Keratinocyte (primary cell): ENCODE data around the gene GPR22. TPM values are rescaled to one million over a fixed set of nuclear protein-coding genes. Genes with fewer than 3 reads are reported as not detected.

Experiments
- DNase-seq: peaks from one replicate; pipeline ENCODE4 v3.0.0-alpha.2; 2011; ENCODE audit warnings: low read depth, missing footprints, low spot score
- FAIRE-seq: peaks from 2 replicates; lab custom pipeline; 2011; peaks lifted over from hg19 to GRCh38; lab: Jason Lieb, UNC
- H2AFZ ChIP-seq: 2 replicates; pipeline ENCODE4 v1.6.0; 2012; ENCODE audit warnings: low read length, control low read depth, inconsistent platforms; ENCODE audit not compliant: control insufficient read depth
- H3K27ac ChIP-seq: 2 replicates; pipeline ENCODE4 v1.5.1; 2011; ENCODE audit warnings: low read length; ENCODE audit not compliant: control insufficient read depth, insufficient read depth
- H3K27me3 ChIP-seq: 3 replicates; pipeline ENCODE4 v1.6.0; 2011; ENCODE audit warnings: low read length; ENCODE audit not compliant: control insufficient read depth, insufficient read depth; ENCODE audit errors: extremely low read depth
- H3K36me3 ChIP-seq, 2 experiments: 2 replicates in 1 of 2; 3 replicates in 1 of 2; pipeline ENCODE4 v1.5.1; 2011; ENCODE audit warnings: low read length in 2 of 2, mild to moderate bottlenecking in 1 of 2; ENCODE audit not compliant: control insufficient read depth in 2 of 2, insufficient read depth in 2 of 2; ENCODE audit errors: extremely low read depth in 1 of 2
- H3K4me1 ChIP-seq: 3 replicates; pipeline ENCODE4 v1.5.1; 2011; ENCODE audit warnings: low read length; ENCODE audit not compliant: control insufficient read depth, insufficient read depth; ENCODE audit errors: extremely low read depth
- H3K4me2 ChIP-seq: 3 replicates; pipeline ENCODE4 v1.6.0; 2011; ENCODE audit warnings: low read depth, low read length; ENCODE audit not compliant: control insufficient read depth, insufficient read depth; ENCODE audit errors: extremely low read depth
- H3K4me3 ChIP-seq, 3 experiments: fragments of 200-600 bp in 1 of 3; sonication (generic) in 1 of 3; 2 replicates in 2 of 3; 3 replicates in 1 of 3; pipeline ENCODE4 v1.5.1; 2011 to 2016; ENCODE audit warnings: low read length in 3 of 3, mild to moderate bottlenecking in 3 of 3, control low read depth in 2 of 3, inconsistent platforms in 1 of 3, low read depth in 1 of 3, mixed read lengths in 1 of 3, mixed run types in 1 of 3, moderate library complexity in 1 of 3; ENCODE audit not compliant: control insufficient read depth in 2 of 3, insufficient read depth in 2 of 3; ENCODE audit errors: extremely low read depth in 1 of 3
- H3K79me2 ChIP-seq: 2 replicates; pipeline ENCODE4 v1.6.0; 2012; ENCODE audit warnings: low read length; ENCODE audit not compliant: control insufficient read depth, insufficient read depth
- H3K9ac ChIP-seq: 3 replicates; pipeline ENCODE4 v1.6.0; 2011; ENCODE audit warnings: low read length; ENCODE audit not compliant: control insufficient read depth, insufficient read depth; ENCODE audit errors: extremely low read depth
- H3K9me1 ChIP-seq: 3 replicates; pipeline ENCODE4 v1.6.0; 2011; ENCODE audit warnings: low read length; ENCODE audit not compliant: control insufficient read depth, insufficient read depth; ENCODE audit errors: extremely low read depth
- H3K9me3 ChIP-seq: 2 replicates; pipeline ENCODE4 v1.5.1; 2012; ENCODE audit warnings: low read depth, low read length; ENCODE audit not compliant: control insufficient read depth
- H4K20me1 ChIP-seq: 3 replicates; pipeline ENCODE4 v1.6.0; 2011; ENCODE audit warnings: low read length; ENCODE audit not compliant: control insufficient read depth, insufficient read depth; ENCODE audit errors: extremely low read depth
- EZH2 ChIP-seq: IDR thresholded peaks from one replicate; pipeline ENCODE4 v1.6.1; 2012; ENCODE audit warnings: inconsistent platforms, mild to moderate bottlenecking, low read length, moderate library complexity
- dilution Hi-C: fragments of 300-500 bp; cut with MboI; formaldehyde crosslinking; loops from one replicate; pipeline ENCODE4 v1.7.0; 2020; ENCODE audit warnings: low sequenced_read_pairs; ENCODE audit not compliant: extremely low pct_ligation_motif_present
- polyA plus RNA-seq, 5 experiments: library from polyadenylated mRNA; depleted of rRNA in 3 of 5; stranded (reverse) in 3 of 5; stranded (forward) in 1 of 5; unstranded in 1 of 5; fragments of >200 nt; gene quantifications; 1 replicate in 1 of 5; 2 replicates in 3 of 5; 3 replicates in 1 of 5; pipeline versions ENCODE4 v1.2.1 to v1.2.3, GENCODE V29; 2011 to 2012; ENCODE audit warnings: missing spikeins in 2 of 5, low read depth in 1 of 5, low replicate concordance in 1 of 5
- TF ChIP-seq, protein P1 (sequence below), 3 experiments: IDR thresholded peaks in 1 of 3; conservative IDR thresholded peaks in 1 of 3; optimal IDR thresholded peaks in 1 of 3; 2 replicates in 2 of 3; 3 replicates in 1 of 3; pipeline versions ENCODE3 to v1.5.1; 2011; ENCODE audit warnings: low read length in 3 of 3, mild to moderate bottlenecking in 3 of 3, moderate library complexity in 2 of 3, control low read depth in 1 of 3, inconsistent platforms in 1 of 3; ENCODE audit not compliant: insufficient read depth in 2 of 3; ENCODE audit errors: extremely low read depth in 1 of 3

The GPR22 gene
- polyA plus RNA-seq, 1 donor (not counting 4 experiments of a cell fraction or from before 2014, with no cell fraction given), result not detected

DNA sequence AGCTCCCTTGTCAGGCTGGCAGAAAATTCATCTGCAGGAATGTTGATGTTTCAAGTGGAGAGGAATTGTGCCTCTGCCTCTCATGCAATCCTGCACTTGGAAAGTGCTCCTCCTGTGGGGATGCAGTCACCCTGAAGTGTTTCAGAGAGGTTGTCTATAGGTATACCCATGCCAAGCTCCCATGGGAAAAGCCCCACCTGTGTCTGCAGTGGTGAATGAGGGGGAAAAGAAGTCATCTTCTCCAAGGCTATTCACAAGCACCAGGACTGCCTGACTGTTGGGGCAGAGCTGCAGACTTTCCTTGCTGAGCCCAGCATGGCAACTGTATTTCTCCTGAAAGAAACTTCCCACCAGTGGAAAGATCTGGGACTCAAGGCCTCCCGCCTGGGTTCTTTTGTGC, 35.5 kb downstream of the GPR22 start:
- dilution Hi-C loops, result no loop called here
- DNase-seq, result no peak
- peaks cover 10% of the 10 kb centered on the region for H3K79me2 ChIP-seq
- no peak overlapping the region for H2AFZ ChIP-seq
- no peaks in the 10 kb centered on the region for H3K9me1 ChIP-seq
- no peaks in the 10 kb centered on the region for H3K27me3 ChIP-seq
- no peak overlapping the region for H3K27ac ChIP-seq
- TF ChIP-seq, protein P1, sequence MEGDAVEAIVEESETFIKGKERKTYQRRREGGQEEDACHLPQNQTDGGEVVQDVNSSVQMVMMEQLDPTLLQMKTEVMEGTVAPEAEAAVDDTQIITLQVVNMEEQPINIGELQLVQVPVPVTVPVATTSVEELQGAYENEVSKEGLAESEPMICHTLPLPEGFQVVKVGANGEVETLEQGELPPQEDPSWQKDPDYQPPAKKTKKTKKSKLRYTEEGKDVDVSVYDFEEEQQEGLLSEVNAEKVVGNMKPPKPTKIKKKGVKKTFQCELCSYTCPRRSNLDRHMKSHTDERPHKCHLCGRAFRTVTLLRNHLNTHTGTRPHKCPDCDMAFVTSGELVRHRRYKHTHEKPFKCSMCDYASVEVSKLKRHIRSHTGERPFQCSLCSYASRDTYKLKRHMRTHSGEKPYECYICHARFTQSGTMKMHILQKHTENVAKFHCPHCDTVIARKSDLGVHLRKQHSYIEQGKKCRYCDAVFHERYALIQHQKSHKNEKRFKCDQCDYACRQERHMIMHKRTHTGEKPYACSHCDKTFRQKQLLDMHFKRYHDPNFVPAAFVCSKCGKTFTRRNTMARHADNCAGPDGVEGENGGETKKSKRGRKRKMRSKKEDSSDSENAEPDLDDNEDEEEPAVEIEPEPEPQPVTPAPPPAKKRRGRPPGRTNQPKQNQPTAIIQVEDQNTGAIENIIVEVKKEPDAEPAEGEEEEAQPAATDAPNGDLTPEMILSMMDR (optimal IDR thresholded peaks at IDR 0.05 in 1 of 3, IDR thresholded peaks at IDR 0.05 in 1 of 3, conservative IDR thresholded peaks at IDR 0.05 in 1 of 3; ENCODE audit: extremely low read depth in 1 of 3, insufficient read depth in 2 of 3, low read length in 3 of 3), result no peak
- no peak for TF ChIP-seq EZH2
- no peak overlapping the region for H3K4me3 ChIP-seq
- peaks cover 25% of the 10 kb centered on the region for H3K4me1 ChIP-seq
- H3K9ac ChIP-seq, result no peak overlapping the region
- no peaks in the 10 kb centered on the region for H3K9me3 ChIP-seq
- peaks cover 3% of the 10 kb centered on the region for H4K20me1 ChIP-seq
- no peak for FAIRE-seq
- H3K4me2 ChIP-seq, result no peak overlapping the region
- peaks cover 4 to 6% of the 10 kb centered on the region in 2 experiments for H3K36me3 ChIP-seq

- no peaks in the 10 kb centered on the region for H3K9me1 ChIP-seq
- H3K27ac ChIP-seq, result peak overlapping the region; percentile 65
- no peaks in the 10 kb centered on the region for H3K27me3 ChIP-seq
- H3K36me3 ChIP-seq, result peaks cover 4 to 6% of the 10 kb centered on the region in 2 experiments
- peak overlapping the region; percentile 63 for H3K4me2 ChIP-seq
- DNase-seq (peak; percentile 71), FAIRE-seq (peak; percentile 86)
- H3K79me2 ChIP-seq, result peaks cover 10% of the 10 kb centered on the region
- dilution Hi-C loops, result no loop called here
- peak overlapping the region; percentile 57 for H3K9ac ChIP-seq
- H3K9me3 ChIP-seq, result no peaks in the 10 kb centered on the region
- H4K20me1 ChIP-seq, result peaks cover 3% of the 10 kb centered on the region
- no peak overlapping the region for H3K4me3 ChIP-seq
- H3K4me1 ChIP-seq, result peaks cover 25% of the 10 kb centered on the region
- TF ChIP-seq, protein P1 (optimal IDR thresholded peaks at IDR 0.05 in 1 of 3, IDR thresholded peaks at IDR 0.05 in 1 of 3, conservative IDR thresholded peaks at IDR 0.05 in 1 of 3; ENCODE audit: extremely low read depth in 1 of 3, insufficient read depth in 2 of 3, low read length in 3 of 3), result no peak
- no peak for TF ChIP-seq EZH2
- no peak overlapping the region for H2AFZ ChIP-seq
Measured at GRCh38 chr7:107505997-107506673, 36.3 kb downstream of the GPR22 start.
